K562 (cell line): ENCODE data around the gene CDC42EP5. TPM values are rescaled to one million over a fixed set of nuclear protein-coding genes. Genes with fewer than 3 reads are reported as not detected.
A peak's percentile ranks its signal among the peaks of the same experiment; 100 is the strongest.

Source experiments
- CBX2 ChIP-seq: fragments of 200-600 bp; sonication (generic); IDR thresholded peaks from one replicate; pipeline ENCODE4 v1.6.1; 2012; ENCODE audit warnings: mild to moderate bottlenecking, low read length, inconsistent platforms; ENCODE audit not compliant: insufficient read depth, poor library complexity, severe bottlenecking
- CREB3L1 ChIP-seq: fragments of 450-650 bp; IDR thresholded peaks from 2 replicates; pipeline ENCODE4 v1.6.1; 2014; ENCODE audit warnings: low read depth, mild to moderate bottlenecking, moderate library complexity, borderline replicate concordance
- FOXA3 ChIP-seq, 2 experiments: fragments of 450-650 bp in 1 of 2; sonication (generic) in 1 of 2; formaldehyde crosslinking; IDR thresholded peaks in 1 of 2; conservative IDR thresholded peaks in 1 of 2; 2 replicates each; pipeline versions ENCODE4 v1.4.0 to v1.8.0; 2020 to 2022; ENCODE audit warnings: mild to moderate bottlenecking in 2 of 2, missing genetic modification reagents in 1 of 2
- HLTF ChIP-seq: fragments of 450-650 bp; IDR thresholded peaks from 2 replicates; pipeline ENCODE4 v1.6.1; 2016
- HMGXB4 ChIP-seq: sonication (generic); formaldehyde crosslinking; IDR thresholded peaks from 2 replicates; pipeline ENCODE4 v1.8.1; 2023; ENCODE audit warnings: mild to moderate bottlenecking, missing genetic modification reagents
- KLF1 ChIP-seq: fragments of 450-650 bp; IDR thresholded peaks from 2 replicates; pipeline ENCODE4 v1.6.1; 2016; ENCODE audit warnings: missing genetic modification characterization, missing compliant biosample characterization
- NFRKB ChIP-seq: fragments of 450-650 bp; IDR thresholded peaks from 2 replicates; pipeline ENCODE4 v1.6.1; 2016; ENCODE audit warnings: low read depth
- NR4A1 ChIP-seq, 2 experiments: fragments of 250-450 bp in 1 of 2; fragments of 450-650 bp in 1 of 2; sonication (Bioruptor Pico) in 1 of 2; IDR thresholded peaks; 2 replicates each; pipeline versions ENCODE4 v1.4.0 to v1.6.1; 2016 to 2020; ENCODE audit warnings: mild to moderate bottlenecking in 2 of 2, missing compliant biosample characterization in 1 of 2, missing genetic modification characterization in 1 of 2, moderate library complexity in 1 of 2
- PCBP1 ChIP-seq: fragments of 200-400 bp; formaldehyde crosslinking; IDR thresholded peaks from 2 replicates; pipeline ENCODE4 v1.6.1; 2018; ENCODE audit warnings: mild to moderate bottlenecking, low read depth, low read length; ENCODE audit not compliant: poor library complexity, severe bottlenecking
- PCBP2 ChIP-seq: fragments of 200-400 bp; formaldehyde crosslinking; IDR thresholded peaks from 2 replicates; pipeline ENCODE4 v1.6.1; 2018; ENCODE audit warnings: low read length, low read depth, mild to moderate bottlenecking, moderate library complexity; ENCODE audit not compliant: poor library complexity, severe bottlenecking
- POLR2B ChIP-seq: fragments of 450-650 bp; IDR thresholded peaks from 2 replicates; pipeline ENCODE4 v1.6.1; 2018; ENCODE audit warnings: low read depth; ENCODE audit not compliant: partially characterized antibody
- RBBP5 ChIP-seq: fragments of 200-600 bp; sonication (generic); IDR thresholded peaks from 2 replicates; pipeline ENCODE4 v1.6.1; 2012; ENCODE audit warnings: borderline replicate concordance, mild to moderate bottlenecking, low read length, control low read depth, inconsistent platforms; ENCODE audit not compliant: insufficient read depth, poor library complexity, severe bottlenecking
- SMAD3 ChIP-seq: fragments of 450-650 bp; formaldehyde crosslinking; conservative IDR thresholded peaks from 2 replicates; pipeline ENCODE4 v1.4.0; 2020; ENCODE audit warnings: mild to moderate bottlenecking
- SP2 ChIP-seq: IDR thresholded peaks from 2 replicates; pipeline ENCODE4 v1.6.1; 2011; ENCODE audit warnings: mild to moderate bottlenecking, low read depth, low read length, moderate library complexity; ENCODE audit not compliant: poor library complexity, severe bottlenecking; ENCODE audit errors: extremely low read depth
- STAT6 ChIP-seq: sonication (generic); formaldehyde crosslinking; IDR thresholded peaks from 2 replicates; pipeline ENCODE4 v1.8.1; 2023; ENCODE audit warnings: mild to moderate bottlenecking, missing genetic modification reagents
- THRA ChIP-seq: fragments of 450-650 bp; IDR thresholded peaks from 2 replicates; pipeline ENCODE4 v1.6.1; 2017; ENCODE audit warnings: mild to moderate bottlenecking, moderate library complexity
- ZBTB17 ChIP-seq: fragments of 450-650 bp; formaldehyde crosslinking; IDR thresholded peaks from 2 replicates; pipeline ENCODE4 v1.4.0; 2020; ENCODE audit warnings: mild to moderate bottlenecking
- ZZZ3 ChIP-seq: fragments of 450-650 bp; IDR thresholded peaks from 2 replicates; pipeline ENCODE4 v1.6.1; 2016; ENCODE audit warnings: antibody characterized with exemption, mild to moderate bottlenecking, moderate library complexity
- polyA plus RNA-seq, 8 experiments: library from polyadenylated mRNA; depleted of rRNA in 4 of 8; stranded (reverse) in 5 of 8; unstranded in 3 of 8; fragments of >200 nt; fragmentation: Nextera tagmentation in 2 of 8; fragmentation: Illumina TruSeq in 1 of 8; extraction: Ambion mirVana in 2 of 8; extraction: Trizol in 1 of 8; gene quantifications; 2 replicates each; pipeline versions ENCODE4 v1.2.1 to v1.2.3, GENCODE V29; 2011 to 2014; ENCODE audit warnings: inconsistent platforms in 1 of 8, missing spikeins in 1 of 8
- total RNA-seq, 7 experiments: library from RNA; depleted of rRNA in 6 of 7; stranded (reverse); fragments of >200 nt in 6 of 7; fragmentation: Illumina TruSeq in 2 of 7; extraction: Trizol in 2 of 7; gene quantifications; 2 replicates each; pipeline versions ENCODE4 v1.2.1 to v1.2.3, GENCODE V29; 2011 to 2021; ENCODE audit warnings: low replicate concordance in 1 of 7

CDC42EP5 gene
- total and polyA plus RNA-seq, 9 of the 15 experiments (the other 6 are each of a cell fraction or from before 2014, with no cell fraction given): 0.15 to 0.38 TPM; not detected in 7

- TF ChIP-seq RBBP5 (peak; percentile 89), THRA (no peak), HLTF (no peak), CREB3L1 (peak; percentile 92; the same call in 1 of the 2 replicates), FOXA3 (CRISPR knock-in tag; conservative IDR thresholded peaks at IDR 0.05 in 1 of 2, IDR thresholded peaks at IDR 0.05 in 1 of 2) (no peak), PCBP1 (peak; percentile 58), NR4A1 (CRISPR knock-in tag; IDR thresholded peaks at IDR 0.05) (0 out of 2 replicates have a peak, but pooled peaks have one; percentile 10), NR4A1 (tag; IDR thresholded peaks at IDR 0.05) (no peak), POLR2B (peak; percentile 95), HMGXB4 (CRISPR knock-in tag) (peak; percentile 87), ZBTB17 (CRISPR knock-in tag) (peak; percentile 56; the same call in 1 of the 2 replicates), STAT6 (peak; percentile 42; the same call in 1 of the 2 replicates), SP2 (peak; percentile 48), ZZZ3 (no peak; the same call in 1 of the 2 replicates), NFRKB (peak; percentile 90), CBX2 (no peak), KLF1 (tag) (peak; percentile 95), SMAD3 (CRISPR knock-in tag) (0 out of 2 replicates have a peak, but pooled peaks have one; percentile 18), PCBP2 (no peak)
Measured at GRCh38 chr19:54448774-54449700, 24.1 kb downstream of the CDC42EP5 start, which contains the start of gene LENG8 (continued).
